B cell (primary cell): ENCODE data around the gene AGAP1.

Experiments
- CTCF ChIP-seq: fragments of 200-600 bp; IDR thresholded peaks from one replicate; pipeline ENCODE4 v1.8.0; 2022; ENCODE audit warnings: antibody characterized with exemption, mild to moderate bottlenecking
- EZH2 ChIP-seq: IDR thresholded peaks from 2 replicates; pipeline ENCODE4 v1.6.1; 2012; ENCODE audit warnings: borderline replicate concordance, low read depth, mild to moderate bottlenecking, moderate library complexity, low read length; ENCODE audit not compliant: insufficient read depth, poor library complexity, severe bottlenecking

DNA sequence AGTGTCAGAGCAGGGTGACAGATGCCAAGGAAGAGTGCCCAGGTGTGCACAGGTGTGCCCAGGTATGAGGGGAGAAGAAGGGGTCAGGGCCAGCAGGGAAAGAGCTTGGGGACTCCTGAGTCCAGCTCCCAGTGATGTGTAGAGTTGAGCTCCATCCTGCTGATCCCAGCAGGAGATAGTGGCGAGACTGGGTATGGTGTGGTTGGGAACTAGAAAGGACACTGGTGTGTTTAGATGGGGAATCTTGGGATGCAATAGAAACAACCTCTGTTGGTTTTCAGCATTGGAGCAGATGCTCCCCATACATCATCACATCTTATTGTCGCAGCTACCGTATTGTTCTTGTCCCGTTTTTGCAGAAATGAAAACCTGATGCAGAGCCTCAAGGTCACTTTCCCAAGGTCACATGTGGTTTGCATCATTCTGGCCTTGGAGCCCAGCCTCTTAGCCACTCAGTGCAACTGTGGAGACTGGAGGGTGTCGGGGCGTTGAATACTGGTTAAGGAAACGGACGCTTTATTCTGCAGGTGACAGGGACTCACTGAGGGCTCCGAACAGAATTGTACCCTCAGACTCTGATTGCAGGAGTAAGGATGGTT, 166.7 kb downstream of the AGAP1 start:
- no peak for TF ChIP-seq CTCF
- no peak for TF ChIP-seq EZH2
